Measurements from ENCODE around the gene LRPPRC. TPM values are rescaled to one million over a fixed set of nuclear protein-coding genes. Genes with fewer than 3 reads are reported as not detected.

Gene LRPPRC
- total RNA-seq, 6 experiments from 2014 or later = 57.6 to 77.6 (median 65.7) TPM

DNA sequence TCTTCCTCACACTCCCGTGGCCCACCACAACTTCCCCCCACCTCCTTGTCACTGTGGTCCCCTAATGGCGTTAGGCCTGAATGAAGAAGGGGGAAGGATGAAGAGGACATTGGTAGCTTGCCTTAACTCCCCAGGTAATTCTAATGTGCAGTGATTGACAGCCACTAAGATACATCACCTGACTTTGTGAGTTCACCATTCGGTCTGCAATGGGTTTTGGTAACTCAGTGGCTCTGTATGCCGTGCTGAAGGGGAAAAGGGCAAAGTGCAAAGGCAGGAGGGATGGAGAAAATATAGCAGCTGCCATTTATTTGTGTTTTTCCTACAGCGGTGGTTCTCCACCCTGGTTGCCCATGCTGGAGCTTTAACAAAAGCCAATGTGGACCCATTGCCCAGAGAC, 114.8 kb downstream of the LRPPRC start:
- peaks cover 12% of the 10 kb centered on the region for H3K27me3 Mint-ChIP-seq (ENCODE audit: insufficient read depth)
- no peak overlapping the region for H3K27ac Mint-ChIP-seq
- peaks cover 7% of the 10 kb centered on the region for H3K4me1 Mint-ChIP-seq (ENCODE audit: low read depth)
- no peaks in the 10 kb centered on the region for H3K9me3 Mint-ChIP-seq
- no peak overlapping the region for H3K4me3 Mint-ChIP-seq
- no peak for DNase-seq
- H3K36me3 Mint-ChIP-seq (ENCODE audit: low read depth) = no peaks in the 10 kb centered on the region
- TF ChIP-seq, protein P1, sequence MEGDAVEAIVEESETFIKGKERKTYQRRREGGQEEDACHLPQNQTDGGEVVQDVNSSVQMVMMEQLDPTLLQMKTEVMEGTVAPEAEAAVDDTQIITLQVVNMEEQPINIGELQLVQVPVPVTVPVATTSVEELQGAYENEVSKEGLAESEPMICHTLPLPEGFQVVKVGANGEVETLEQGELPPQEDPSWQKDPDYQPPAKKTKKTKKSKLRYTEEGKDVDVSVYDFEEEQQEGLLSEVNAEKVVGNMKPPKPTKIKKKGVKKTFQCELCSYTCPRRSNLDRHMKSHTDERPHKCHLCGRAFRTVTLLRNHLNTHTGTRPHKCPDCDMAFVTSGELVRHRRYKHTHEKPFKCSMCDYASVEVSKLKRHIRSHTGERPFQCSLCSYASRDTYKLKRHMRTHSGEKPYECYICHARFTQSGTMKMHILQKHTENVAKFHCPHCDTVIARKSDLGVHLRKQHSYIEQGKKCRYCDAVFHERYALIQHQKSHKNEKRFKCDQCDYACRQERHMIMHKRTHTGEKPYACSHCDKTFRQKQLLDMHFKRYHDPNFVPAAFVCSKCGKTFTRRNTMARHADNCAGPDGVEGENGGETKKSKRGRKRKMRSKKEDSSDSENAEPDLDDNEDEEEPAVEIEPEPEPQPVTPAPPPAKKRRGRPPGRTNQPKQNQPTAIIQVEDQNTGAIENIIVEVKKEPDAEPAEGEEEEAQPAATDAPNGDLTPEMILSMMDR (IDR thresholded peaks at IDR 0.05) = no peak

DNA sequence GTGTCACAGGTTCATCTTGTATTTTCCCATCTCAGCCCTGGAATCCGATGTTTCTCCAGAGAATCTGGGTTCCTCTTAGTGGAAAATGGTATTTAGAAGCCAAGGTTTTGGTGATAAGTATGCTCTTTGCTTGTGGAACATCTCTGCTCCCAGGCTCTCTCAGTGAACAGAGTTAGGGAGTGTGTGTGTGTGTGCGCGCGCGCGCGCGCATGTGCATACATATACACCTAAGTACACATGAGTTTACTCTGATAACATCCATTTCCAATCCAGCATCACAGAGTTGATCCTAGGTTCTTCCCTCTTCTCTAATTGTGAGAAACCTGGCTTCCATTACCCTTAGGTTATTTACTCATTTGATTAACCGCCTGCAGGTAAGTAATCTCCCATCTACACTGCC, 115.3 kb downstream of the LRPPRC start:
- H3K4me3 Mint-ChIP-seq = no peak overlapping the region
- TF ChIP-seq, protein P1 (IDR thresholded peaks at IDR 0.05) = no peak
- H3K27ac Mint-ChIP-seq = no peak overlapping the region

DNA sequence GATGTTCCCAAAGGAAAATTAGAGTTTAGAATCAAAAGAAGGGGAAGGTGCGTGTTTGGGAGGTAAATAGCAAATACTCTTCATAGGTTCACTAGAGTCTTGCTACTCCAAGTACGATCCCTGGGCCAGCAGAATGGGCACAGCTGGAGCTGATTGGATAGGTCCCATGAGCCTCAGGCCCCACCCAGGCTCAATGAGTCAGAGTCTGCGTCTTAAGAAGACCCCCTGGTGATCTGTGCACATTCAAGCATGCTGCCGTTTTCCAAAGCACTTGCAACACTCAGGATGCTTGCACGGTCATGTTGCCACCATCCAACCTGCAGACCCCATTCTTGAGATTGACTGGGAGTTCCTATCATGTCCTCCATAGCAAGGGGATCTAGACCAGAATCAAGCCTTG, 116.5 kb downstream of the LRPPRC start:
- Mint-ChIP-seq H3K27me3 (ENCODE audit: insufficient read depth) (peaks cover 14% of the 10 kb centered on the region), H3K4me3 (no peak overlapping the region), H3K9me3 (no peaks in the 10 kb centered on the region), H3K36me3 (ENCODE audit: low read depth) (no peaks in the 10 kb centered on the region), H3K27ac (no peak overlapping the region), H3K4me1 (ENCODE audit: low read depth) (peaks cover 7% of the 10 kb centered on the region)
- TF ChIP-seq, protein P1 (IDR thresholded peaks at IDR 0.05) = no peak
- DNase-seq = no peak

More for the DNA sequence above, 115.3 kb downstream of the LRPPRC start:
- H3K27me3 Mint-ChIP-seq (ENCODE audit: insufficient read depth) = peaks cover 14% of the 10 kb centered on the region
- no peaks in the 10 kb centered on the region for H3K36me3 Mint-ChIP-seq (ENCODE audit: low read depth)
- no peaks in the 10 kb centered on the region for H3K9me3 Mint-ChIP-seq
- peaks cover 7% of the 10 kb centered on the region for H3K4me1 Mint-ChIP-seq (ENCODE audit: low read depth)
- DNase-seq = no peak

DNA sequence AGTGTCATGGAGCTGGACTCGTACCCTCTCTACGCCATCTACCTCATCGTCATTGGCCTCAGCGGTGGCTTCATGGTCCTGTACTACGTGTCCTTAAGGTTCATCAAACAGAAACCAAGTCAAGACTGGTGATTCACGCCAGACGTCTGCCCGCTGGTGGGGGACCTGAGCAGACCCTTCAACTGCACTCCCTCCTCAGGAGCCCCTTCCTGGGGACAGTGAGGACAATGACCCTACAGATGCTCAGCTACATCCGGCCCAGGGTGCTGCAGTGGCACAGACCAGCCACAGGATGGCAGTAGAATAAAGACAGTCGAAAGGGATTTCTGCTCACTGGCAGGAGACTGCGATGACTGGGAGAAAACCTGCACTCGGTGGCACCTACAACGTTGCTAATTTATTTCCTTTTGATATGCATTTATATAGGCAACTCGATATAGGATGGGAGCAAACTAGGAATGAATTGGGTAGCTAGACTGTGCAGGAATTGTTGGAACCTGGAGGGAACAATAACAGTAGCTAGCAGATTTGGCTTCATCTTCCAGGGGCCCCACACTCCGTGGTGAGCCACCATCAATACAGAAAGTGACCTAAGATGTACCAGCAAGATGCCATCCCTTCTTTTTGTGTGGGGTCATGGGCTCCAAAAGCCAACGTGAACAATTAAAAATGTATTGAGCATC, 117.9 kb downstream of the LRPPRC start:
- no peak overlapping the region for H3K4me3 Mint-ChIP-seq
- H3K9me3 Mint-ChIP-seq = no peaks in the 10 kb centered on the region

DNA sequence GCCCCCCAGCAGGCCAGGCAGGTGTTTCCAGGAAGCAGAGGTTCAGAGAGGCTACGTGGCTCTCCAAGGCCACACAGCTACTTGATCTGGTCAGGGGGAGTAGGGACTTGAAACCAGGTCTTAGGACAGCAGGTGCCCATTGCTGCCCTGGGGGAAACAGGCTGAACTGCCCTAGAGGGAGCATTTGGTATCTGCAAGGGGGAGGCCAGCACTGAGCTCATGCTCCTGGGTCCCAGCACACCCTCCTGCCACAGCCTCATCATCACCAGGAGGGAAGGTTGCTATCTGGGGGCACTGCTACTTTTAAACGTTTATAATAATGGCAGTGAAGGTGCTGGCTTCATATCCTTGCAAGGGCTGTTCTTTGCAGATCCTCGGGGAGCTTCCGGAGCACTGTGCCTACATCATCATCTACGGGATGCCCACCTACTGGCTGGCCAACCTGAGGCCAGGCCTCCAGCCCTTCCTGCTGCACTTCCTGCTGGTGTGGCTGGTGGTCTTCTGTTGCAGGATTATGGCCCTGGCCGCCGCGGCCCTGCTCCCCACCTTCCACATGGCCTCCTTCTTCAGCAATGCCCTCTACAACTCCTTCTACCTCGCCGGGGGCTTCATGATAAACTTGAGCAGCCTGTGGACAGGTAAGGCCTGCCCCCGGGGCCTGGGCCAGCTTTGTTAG, 120.9 kb downstream of the LRPPRC start:
- Mint-ChIP-seq H3K27me3 (ENCODE audit: insufficient read depth) (peaks cover 18% of the 10 kb centered on the region), H3K27ac (no peak overlapping the region), H3K4me3 (no peak overlapping the region), H3K9me3 (no peaks in the 10 kb centered on the region), H3K4me1 (ENCODE audit: low read depth) (no peaks in the 10 kb centered on the region), H3K36me3 (ENCODE audit: low read depth) (no peaks in the 10 kb centered on the region)
- TF ChIP-seq, protein P1 (IDR thresholded peaks at IDR 0.05) = no peak
- DNase-seq = no peak

More for the DNA sequence above, 117.9 kb downstream of the LRPPRC start:
- H3K27ac Mint-ChIP-seq = no peak overlapping the region
- DNase-seq = peak; percentile 54
- H3K36me3 Mint-ChIP-seq (ENCODE audit: low read depth) = no peaks in the 10 kb centered on the region
- TF ChIP-seq, protein P1 (IDR thresholded peaks at IDR 0.05) = peak; percentile 96
- H3K27me3 Mint-ChIP-seq (ENCODE audit: insufficient read depth) = peaks cover 15% of the 10 kb centered on the region
- H3K4me1 Mint-ChIP-seq (ENCODE audit: low read depth) = peaks cover 7% of the 10 kb centered on the region
